ENCODE measurements around the gene MSI2.

MSI2 gene

DNA sequence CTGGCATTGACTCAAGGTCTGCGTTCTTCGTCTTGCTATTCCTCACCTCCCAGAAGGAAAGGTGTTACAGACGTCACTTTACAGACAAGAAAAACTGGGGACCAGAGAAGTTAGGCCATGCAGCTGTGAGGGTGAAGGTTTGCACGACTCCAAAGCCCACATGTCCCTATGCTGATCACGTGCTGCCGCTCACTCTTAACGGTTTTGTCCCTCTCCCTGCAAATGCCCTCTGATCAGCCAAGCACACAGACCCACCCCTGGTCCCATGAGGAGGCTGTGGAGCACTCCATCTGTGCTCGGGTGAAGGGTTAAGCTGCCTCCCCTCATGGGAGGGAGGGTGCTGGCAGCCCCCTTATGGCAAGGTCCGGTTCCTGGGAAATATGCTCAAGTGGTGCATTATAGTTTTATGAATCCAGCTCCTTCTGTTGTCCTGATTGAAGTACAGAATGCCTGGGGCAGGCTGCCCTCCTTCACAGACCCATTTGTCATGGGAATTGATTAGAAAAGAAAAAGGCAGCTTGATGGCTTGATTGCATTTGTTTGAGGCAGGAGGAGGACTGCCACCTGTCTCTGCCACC is 470.0 kb downstream of the MSI2 start:
- Histone ChIP-seq H2AFZ (ENCODE audit: low read length) (no peak overlapping the region), H3K79me2 (ENCODE audit: insufficient read depth, low read length) (no peaks in the 10 kb centered on the region), H3K9ac (ENCODE audit: low read depth, low read length, poor library complexity, severe bottlenecking) (no peak overlapping the region), H3K4me1 (ENCODE audit: insufficient read depth, low read length, poor library complexity, severe bottlenecking) (peaks cover 4% of the 10 kb centered on the region), H3K9me2 (replicated peaks; ENCODE audit: low read depth, low read length) (no peaks in the 10 kb centered on the region), H4K20me1 (ENCODE audit: insufficient read depth, low read length, poor library complexity, severe bottlenecking) (no peaks in the 10 kb centered on the region), H3K4me3 (ENCODE audit: low read length, poor library complexity, severe bottlenecking) (no peak overlapping the region), H3K27me3 (ENCODE audit: insufficient read depth, low read length, poor library complexity, severe bottlenecking) (no peaks in the 10 kb centered on the region), H3K36me3 (ENCODE audit: insufficient read depth, low read length) (no peaks in the 10 kb centered on the region), H3K4me2 (ENCODE audit: low read depth, low read length, poor library complexity, severe bottlenecking) (no peak overlapping the region), H3F3A (ENCODE audit: low read depth) (no peaks in the 10 kb centered on the region), H3K9me3 (ENCODE audit: insufficient read depth, low read depth, low read length) (no peaks in the 10 kb centered on the region)
- TF ChIP-seq EZH2phosphoT487 (IDR thresholded peaks at IDR 0.05; ENCODE audit: borderline replicate concordance), result no peak
- TF ChIP-seq, protein P1, sequence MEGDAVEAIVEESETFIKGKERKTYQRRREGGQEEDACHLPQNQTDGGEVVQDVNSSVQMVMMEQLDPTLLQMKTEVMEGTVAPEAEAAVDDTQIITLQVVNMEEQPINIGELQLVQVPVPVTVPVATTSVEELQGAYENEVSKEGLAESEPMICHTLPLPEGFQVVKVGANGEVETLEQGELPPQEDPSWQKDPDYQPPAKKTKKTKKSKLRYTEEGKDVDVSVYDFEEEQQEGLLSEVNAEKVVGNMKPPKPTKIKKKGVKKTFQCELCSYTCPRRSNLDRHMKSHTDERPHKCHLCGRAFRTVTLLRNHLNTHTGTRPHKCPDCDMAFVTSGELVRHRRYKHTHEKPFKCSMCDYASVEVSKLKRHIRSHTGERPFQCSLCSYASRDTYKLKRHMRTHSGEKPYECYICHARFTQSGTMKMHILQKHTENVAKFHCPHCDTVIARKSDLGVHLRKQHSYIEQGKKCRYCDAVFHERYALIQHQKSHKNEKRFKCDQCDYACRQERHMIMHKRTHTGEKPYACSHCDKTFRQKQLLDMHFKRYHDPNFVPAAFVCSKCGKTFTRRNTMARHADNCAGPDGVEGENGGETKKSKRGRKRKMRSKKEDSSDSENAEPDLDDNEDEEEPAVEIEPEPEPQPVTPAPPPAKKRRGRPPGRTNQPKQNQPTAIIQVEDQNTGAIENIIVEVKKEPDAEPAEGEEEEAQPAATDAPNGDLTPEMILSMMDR (conservative IDR thresholded peaks at IDR 0.05; ENCODE audit: low read length), result no peak

DNA sequence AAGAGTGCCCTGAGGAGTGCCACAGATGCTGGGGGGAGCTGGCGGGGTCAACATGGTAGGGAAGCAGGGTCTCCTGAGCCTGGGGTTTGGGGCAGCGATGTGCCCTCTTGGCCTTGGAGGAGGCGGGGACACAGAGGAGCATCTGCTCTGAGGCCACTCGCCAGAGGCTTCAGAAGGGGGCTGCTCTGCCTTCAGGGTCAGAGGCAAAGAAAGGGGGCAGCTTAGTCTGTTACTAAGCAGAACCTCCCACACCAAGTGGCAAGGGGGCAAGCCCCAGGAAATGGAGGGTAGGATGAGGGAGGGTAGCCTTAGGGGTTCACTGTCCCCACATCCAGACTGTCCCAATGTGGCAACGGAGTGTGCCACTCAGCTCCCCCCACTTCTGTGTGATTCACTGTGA is 470.5 kb downstream of the MSI2 start:
- Histone ChIP-seq H3K27me3 (ENCODE audit: insufficient read depth, low read length, poor library complexity, severe bottlenecking) (no peaks in the 10 kb centered on the region), H4K20me1 (ENCODE audit: insufficient read depth, low read length, poor library complexity, severe bottlenecking) (no peaks in the 10 kb centered on the region), H2AFZ (ENCODE audit: low read length) (no peak overlapping the region), H3K79me2 (ENCODE audit: insufficient read depth, low read length) (no peaks in the 10 kb centered on the region), H3K4me2 (ENCODE audit: low read depth, low read length, poor library complexity, severe bottlenecking) (no peak overlapping the region), H3K9me3 (ENCODE audit: insufficient read depth, low read depth, low read length) (no peaks in the 10 kb centered on the region), H3K9me2 (replicated peaks; ENCODE audit: low read depth, low read length) (no peaks in the 10 kb centered on the region), H3F3A (ENCODE audit: low read depth) (no peaks in the 10 kb centered on the region), H3K9ac (ENCODE audit: low read depth, low read length, poor library complexity, severe bottlenecking) (no peak overlapping the region), H3K36me3 (ENCODE audit: insufficient read depth, low read length) (no peaks in the 10 kb centered on the region), H3K4me3 (ENCODE audit: low read length, poor library complexity, severe bottlenecking) (no peak overlapping the region), H3K4me1 (ENCODE audit: insufficient read depth, low read length, poor library complexity, severe bottlenecking) (peaks cover 4% of the 10 kb centered on the region)
- TF ChIP-seq EZH2phosphoT487 (IDR thresholded peaks at IDR 0.05; ENCODE audit: borderline replicate concordance), result no peak
- TF ChIP-seq, protein P1 (conservative IDR thresholded peaks at IDR 0.05; ENCODE audit: low read length), result no peak

DNA sequence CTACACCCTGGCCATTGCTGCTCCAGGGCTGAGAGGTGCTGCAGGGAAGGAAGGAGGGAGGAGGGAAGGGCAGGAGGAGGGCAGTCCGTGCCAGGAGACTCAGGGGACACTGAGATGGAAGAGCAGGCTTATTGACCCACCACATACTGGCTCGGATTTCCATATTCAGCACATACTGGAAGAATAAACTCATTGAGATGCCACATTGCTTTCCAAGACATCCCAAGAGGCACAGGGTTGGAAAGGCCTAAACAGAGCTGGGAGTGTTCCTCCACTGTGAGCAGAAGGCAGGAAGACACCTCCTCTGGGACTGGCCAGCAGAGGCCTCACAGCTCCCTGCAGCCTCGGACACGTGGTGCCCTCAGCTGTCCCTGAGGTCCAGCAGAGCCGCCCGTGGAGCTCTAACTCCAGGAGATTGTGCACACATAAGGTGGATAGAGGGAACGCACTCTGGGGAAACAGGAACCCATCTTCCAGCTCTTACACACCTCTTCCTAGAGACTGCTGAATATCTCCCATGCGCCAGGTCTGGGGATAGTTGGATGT is 471.4 kb downstream of the MSI2 start:
- no peaks in the 10 kb centered on the region for H3K27me3 ChIP-seq (ENCODE audit: insufficient read depth, low read length, poor library complexity, severe bottlenecking)
- no peaks in the 10 kb centered on the region for H3F3A ChIP-seq (ENCODE audit: low read depth)
- no peaks in the 10 kb centered on the region for H3K36me3 ChIP-seq (ENCODE audit: insufficient read depth, low read length)
- no peaks in the 10 kb centered on the region for H3K79me2 ChIP-seq (ENCODE audit: insufficient read depth, low read length)
- TF ChIP-seq EZH2phosphoT487 (IDR thresholded peaks at IDR 0.05; ENCODE audit: borderline replicate concordance), result no peak
- TF ChIP-seq, protein P1 (conservative IDR thresholded peaks at IDR 0.05; ENCODE audit: low read length), result no peak
- no peak overlapping the region for H3K4me3 ChIP-seq (ENCODE audit: low read length, poor library complexity, severe bottlenecking)
- H4K20me1 ChIP-seq (ENCODE audit: insufficient read depth, low read length, poor library complexity, severe bottlenecking), result no peaks in the 10 kb centered on the region
- H3K9me2 ChIP-seq (replicated peaks; ENCODE audit: low read depth, low read length), result no peaks in the 10 kb centered on the region
- no peak overlapping the region for H3K4me2 ChIP-seq (ENCODE audit: low read depth, low read length, poor library complexity, severe bottlenecking)
- no peak overlapping the region for H2AFZ ChIP-seq (ENCODE audit: low read length)
- peaks cover 4% of the 10 kb centered on the region for H3K4me1 ChIP-seq (ENCODE audit: insufficient read depth, low read length, poor library complexity, severe bottlenecking)
- H3K9me3 ChIP-seq (ENCODE audit: insufficient read depth, low read depth, low read length), result no peaks in the 10 kb centered on the region
- H3K9ac ChIP-seq (ENCODE audit: low read depth, low read length, poor library complexity, severe bottlenecking), result no peak overlapping the region
